D721Med (cell line): ENCODE results near the gene PPM1H.

Experiments used
- DNase-seq: peaks from one replicate; pipeline ENCODE4 v3.0.0; 2011; ENCODE audit warnings: low spot score; ENCODE audit not compliant: insufficient read length
- FAIRE-seq: peaks from 2 replicates; lab custom pipeline; 2011; peaks lifted over from hg19 to GRCh38; lab: Jason Lieb, UNC
- TF ChIP-seq, protein P1 (sequence below): IDR thresholded peaks from 2 replicates; pipeline ENCODE4 v1.5.1; 2012; ENCODE audit warnings: mild to moderate bottlenecking, control low read depth; ENCODE audit not compliant: insufficient read depth; ENCODE audit errors: missing control alignments

PPM1H gene

DNA sequence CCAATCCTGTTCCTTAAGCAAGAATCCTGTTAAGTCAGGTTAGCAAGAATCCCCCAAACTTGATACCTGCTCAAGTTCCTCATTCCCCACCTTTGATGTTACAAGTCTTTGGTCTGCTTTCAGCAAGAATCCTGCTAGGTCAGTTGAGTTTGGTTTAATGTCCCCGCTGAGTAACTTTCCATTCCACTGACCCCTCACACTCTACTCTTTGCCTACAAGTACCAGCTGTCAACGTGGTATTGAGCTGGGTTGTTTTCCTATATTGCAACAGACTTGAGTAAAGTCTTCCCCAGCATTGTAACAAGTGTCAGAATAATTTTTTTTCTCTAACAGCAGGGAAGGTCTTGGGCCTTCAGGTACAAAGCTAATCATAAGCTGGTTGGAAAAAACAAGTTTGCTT, 6.3 kb downstream of the PPM1H start:
- TF ChIP-seq, protein P1, sequence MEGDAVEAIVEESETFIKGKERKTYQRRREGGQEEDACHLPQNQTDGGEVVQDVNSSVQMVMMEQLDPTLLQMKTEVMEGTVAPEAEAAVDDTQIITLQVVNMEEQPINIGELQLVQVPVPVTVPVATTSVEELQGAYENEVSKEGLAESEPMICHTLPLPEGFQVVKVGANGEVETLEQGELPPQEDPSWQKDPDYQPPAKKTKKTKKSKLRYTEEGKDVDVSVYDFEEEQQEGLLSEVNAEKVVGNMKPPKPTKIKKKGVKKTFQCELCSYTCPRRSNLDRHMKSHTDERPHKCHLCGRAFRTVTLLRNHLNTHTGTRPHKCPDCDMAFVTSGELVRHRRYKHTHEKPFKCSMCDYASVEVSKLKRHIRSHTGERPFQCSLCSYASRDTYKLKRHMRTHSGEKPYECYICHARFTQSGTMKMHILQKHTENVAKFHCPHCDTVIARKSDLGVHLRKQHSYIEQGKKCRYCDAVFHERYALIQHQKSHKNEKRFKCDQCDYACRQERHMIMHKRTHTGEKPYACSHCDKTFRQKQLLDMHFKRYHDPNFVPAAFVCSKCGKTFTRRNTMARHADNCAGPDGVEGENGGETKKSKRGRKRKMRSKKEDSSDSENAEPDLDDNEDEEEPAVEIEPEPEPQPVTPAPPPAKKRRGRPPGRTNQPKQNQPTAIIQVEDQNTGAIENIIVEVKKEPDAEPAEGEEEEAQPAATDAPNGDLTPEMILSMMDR: no peak
- no peak for DNase-seq
- FAIRE-seq: no peak

DNA sequence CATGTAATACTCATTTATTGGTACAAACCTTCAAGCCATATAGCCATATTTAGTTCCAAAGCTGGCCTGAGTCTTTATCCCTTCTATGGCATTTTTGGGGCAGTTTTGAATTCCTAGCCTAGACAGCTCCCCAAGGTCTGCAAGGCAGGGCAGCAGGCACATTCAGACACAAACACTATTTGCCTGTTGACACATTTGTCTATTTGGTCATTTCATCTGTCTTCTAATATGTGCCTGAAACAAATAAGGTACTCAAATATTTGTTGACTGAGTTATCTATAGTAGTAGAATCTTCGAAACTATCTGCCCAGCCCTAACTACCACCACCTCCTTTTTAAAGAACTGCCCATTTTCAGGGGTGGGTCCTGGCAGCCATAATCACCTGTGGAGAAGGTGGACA, 9.3 kb downstream of the PPM1H start:
- FAIRE-seq (no peak), DNase-seq (no peak)
- TF ChIP-seq, protein P1: no peak

DNA sequence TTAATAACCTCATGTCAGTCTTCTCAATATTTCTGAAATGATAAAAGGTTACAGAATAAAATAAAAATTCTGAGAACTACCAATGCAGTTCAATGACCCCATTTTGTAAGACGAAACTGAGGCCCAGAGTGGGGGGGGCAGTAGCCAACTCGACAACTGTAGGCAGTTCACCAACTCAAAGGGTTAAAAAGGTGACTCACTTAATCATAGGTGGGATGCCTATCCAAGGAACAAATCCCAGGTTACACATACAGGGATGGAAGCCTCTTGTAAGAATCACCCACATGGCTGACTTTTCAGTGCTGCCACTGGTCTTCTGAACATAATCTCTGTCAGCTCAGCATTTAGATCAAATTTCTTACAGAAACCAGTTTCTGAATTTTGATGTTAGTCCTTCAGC, 10.9 kb downstream of the PPM1H start:
- TF ChIP-seq, protein P1: no peak
- DNase-seq (no peak), FAIRE-seq (no peak)

DNA sequence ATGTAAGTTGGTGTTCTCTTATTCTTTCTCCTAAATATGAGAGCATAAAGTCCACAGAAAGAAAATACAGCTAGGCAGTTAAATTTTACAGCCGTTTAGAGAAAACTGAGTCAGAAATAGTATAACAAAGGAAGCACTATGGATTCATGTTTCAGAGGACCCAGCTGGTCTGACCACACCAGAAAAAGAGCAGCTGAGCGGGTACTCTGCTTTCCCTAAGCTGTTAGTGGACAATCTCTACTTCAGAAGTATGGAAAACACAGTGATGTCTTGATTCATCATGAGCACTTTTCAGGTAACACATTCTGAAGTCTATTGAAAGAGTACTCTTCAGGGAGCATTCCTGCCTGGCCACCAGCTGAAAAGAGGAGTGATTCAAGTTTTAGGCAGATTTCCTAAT, 12.4 kb downstream of the PPM1H start:
- DNase-seq (no peak), FAIRE-seq (no peak)
- TF ChIP-seq, protein P1: no peak

DNA sequence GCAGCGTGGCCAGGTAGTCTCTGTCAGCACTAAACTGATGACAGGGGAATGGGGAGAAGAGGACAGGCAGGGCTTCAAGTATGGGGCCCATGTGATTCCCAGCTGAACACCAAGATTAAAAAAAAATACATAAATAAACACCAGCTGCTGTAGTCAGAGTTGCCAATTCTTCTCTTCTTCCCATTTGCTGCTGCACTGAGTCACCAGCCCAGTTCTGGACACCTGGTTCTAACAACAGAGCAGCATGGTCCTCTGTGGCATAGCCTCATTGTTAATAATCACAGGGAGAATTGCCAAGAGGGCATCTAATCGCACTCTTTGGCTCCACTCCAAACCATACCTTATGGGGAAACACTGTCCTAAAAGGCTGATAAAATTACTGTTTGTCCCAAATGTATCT, 15.1 kb downstream of the PPM1H start:
- no peak for DNase-seq
- FAIRE-seq: no peak

DNA sequence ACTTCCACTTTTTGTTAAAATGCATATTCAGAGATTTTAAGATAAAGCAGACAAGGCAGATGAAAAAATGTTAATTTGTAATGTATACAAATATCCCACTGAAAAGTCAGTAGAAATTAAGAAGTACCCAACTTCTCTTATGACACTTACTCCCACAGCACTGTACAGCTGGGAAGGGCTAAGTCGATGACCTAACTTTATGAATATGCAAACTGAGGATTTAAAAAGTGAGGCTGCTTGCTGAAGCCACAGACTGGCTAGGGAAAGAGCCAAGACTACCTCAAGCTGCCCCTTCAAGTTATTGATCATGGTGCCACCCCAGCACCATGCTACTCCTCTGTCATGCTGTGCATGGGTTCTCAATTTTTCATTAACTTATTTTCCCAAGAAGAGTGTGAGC, 17.0 kb downstream of the PPM1H start:
- TF ChIP-seq, protein P1: no peak
- FAIRE-seq: no peak
- DNase-seq: no peak

More for the DNA sequence above, 15.1 kb downstream of the PPM1H start:
- TF ChIP-seq, protein P1: no peak

DNA sequence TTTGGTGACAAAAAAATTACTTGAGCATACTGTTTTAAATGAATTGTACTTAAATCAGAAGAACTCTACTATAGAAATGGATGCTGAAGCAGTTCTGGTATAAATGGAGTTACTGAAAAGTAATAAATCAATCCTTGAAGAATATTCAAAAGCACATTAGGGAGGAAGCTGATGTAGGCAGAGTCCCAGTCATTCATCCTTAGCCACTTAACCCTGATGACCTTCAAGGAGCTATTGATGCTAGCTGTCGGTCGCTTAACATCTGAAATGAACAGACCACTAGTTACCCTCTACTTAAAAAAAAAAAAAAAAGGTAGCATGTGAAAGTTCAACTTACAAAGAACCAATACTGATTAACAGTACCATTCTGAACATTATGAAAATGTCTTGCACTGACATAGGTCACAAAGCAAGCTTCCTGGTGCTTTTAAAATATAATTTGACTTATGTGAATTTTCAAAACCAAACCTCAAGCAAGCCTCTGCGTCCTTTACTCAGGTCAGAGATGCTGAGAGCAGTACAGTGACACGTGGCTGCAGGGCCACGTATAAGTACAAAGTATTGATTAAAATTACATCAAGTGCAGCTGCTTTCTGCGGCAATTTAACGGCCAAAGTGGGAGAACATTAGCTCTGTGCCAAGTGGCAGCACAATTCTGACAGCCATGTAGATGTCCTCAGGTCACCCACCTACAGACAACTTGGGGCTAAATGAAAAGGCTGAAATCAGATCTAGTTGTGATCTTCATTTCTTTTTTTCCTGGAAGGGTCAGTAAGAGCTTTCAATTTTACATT, 18.1 kb downstream of the PPM1H start:
- FAIRE-seq (no peak), DNase-seq (no peak)

More for the DNA sequence above, 18.1 kb downstream of the PPM1H start:
- TF ChIP-seq, protein P1: no peak
